BLaER1 (cell line): ENCODE data around the gene DIP2B.
A peak's percentile ranks its signal among the peaks of the same experiment; 100 is the strongest.

Source experiments
- H3K27ac ChIP-seq: shearing (Covaris generic); formaldehyde crosslinking; 2 replicates; pipeline ENCODE4 v1.8.1; 2022
- H3K27me3 ChIP-seq: shearing (Covaris generic); formaldehyde crosslinking; 2 replicates; pipeline ENCODE4 v1.8.1; 2022
- H3K36me3 ChIP-seq: shearing (Covaris generic); formaldehyde crosslinking; 2 replicates; pipeline ENCODE4 v1.8.1; 2022
- H3K4me1 ChIP-seq: shearing (Covaris generic); formaldehyde crosslinking; 2 replicates; pipeline ENCODE4 v1.8.1; 2022
- H3K4me2 ChIP-seq: shearing (Covaris generic); formaldehyde crosslinking; 2 replicates; pipeline ENCODE4 v1.8.1; 2022
- H3K4me3 ChIP-seq: shearing (Covaris generic); formaldehyde crosslinking; 2 replicates; pipeline ENCODE4 v1.8.1; 2022
- H3K9ac ChIP-seq: shearing (Covaris generic); formaldehyde crosslinking; 2 replicates; pipeline ENCODE4 v1.8.1; 2022
- H3K9me3 ChIP-seq: shearing (Covaris generic); formaldehyde crosslinking; 2 replicates; pipeline ENCODE4 v1.8.1; 2022
- H4K20me1 ChIP-seq: shearing (Covaris generic); formaldehyde crosslinking; 2 replicates; pipeline ENCODE4 v1.8.1; 2022
- Cebpa-rat ChIP-seq: shearing (Covaris generic); IDR thresholded peaks from 2 replicates; pipeline ENCODE4 v1.8.1; 2022

DIP2B gene

DNA sequence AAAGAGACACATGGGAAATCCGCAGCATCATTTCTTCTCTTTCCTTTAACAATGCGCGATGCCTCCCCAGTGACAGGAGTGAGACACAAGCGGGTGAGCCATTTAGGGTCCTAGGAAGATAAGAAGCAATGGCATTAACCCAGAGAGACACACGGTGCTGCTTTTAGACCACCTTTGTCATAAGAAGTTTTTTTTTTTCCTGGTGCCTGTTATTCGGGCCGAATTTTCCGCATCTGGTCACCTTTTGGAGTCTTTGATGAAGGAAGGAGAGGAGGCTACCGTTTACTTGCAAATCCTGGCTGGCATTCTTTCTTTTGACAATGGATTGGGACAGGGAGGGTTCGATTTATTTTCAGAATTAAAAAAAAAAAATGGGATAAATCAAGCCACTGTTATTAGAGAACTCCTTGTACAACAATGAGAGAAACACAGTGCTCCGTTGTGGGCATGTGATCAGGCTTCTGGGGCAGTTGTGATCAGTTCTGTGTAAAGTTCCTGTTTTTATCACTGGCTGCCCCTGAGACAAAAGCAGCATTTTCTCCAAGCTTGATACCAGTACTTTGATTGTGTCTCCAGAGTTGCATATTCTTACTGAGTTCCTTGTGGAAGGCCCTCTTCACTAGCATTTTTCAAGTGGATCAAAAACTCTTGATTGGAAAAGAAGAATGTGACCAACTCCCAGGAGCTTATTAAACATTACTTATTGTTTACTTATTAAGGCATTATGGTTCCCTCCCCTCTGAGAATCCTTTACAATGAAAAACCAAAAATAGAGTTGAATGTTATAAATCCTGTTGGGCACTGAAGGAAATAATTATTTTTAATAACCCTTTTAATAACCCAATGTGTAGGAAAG, 1.1 kb downstream of the DIP2B start:
- peak overlapping the region; percentile 96 for H3K4me3 ChIP-seq
- H3K36me3 ChIP-seq, result no peaks in the 10 kb centered on the region
- peaks cover 32% of the 10 kb centered on the region for H3K4me1 ChIP-seq
- H4K20me1 ChIP-seq, result peaks cover 46% of the 10 kb centered on the region
- peaks cover 7% of the 10 kb centered on the region for H3K9me3 ChIP-seq
- TF ChIP-seq Cebpa-rat, result no peak
- H3K27me3 ChIP-seq, result no peaks in the 10 kb centered on the region
- H3K27ac ChIP-seq, result peak overlapping the region; percentile 94
- H3K9ac ChIP-seq, result peak overlapping the region; percentile 97
- peak overlapping the region; percentile 87 for H3K4me2 ChIP-seq

DNA sequence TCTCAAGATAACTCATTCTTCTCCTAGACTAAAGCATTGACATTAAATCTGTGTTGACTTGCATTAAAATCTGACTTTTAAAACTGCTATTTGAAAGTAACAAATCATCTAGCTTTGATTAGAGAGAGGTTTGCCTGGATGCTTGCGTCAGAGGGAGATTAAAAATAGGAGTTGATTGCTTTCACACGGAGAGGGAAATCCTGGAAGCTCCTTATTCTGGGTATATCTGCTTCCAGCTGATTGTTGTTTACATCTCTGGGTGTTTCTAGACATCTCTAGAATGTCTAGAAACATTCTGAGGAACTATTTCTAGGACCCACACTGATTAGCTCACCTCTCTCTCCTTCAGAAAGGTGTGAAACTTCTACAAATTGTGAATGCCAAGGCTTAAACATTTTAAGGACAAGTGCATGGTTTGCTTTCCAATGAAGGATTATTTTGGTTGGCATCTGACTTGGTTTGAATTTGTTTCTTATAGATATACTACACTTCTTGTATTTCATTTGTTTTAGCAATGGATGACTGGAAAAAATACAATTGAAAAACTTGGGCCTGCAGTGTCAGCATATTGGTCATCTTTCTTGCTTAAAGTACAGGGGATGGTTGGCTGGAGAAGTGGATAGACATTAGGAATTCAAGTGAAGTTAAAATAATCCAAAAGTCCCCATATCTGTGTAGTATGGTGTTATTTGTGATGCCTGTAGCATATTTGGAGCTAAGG, 2.1 kb downstream of the DIP2B start:
- no peak for TF ChIP-seq Cebpa-rat
- Histone ChIP-seq H3K4me3 (peak overlapping the region; percentile 96), H3K4me2 (peak overlapping the region; percentile 87), H3K9me3 (no peaks in the 10 kb centered on the region), H3K27ac (peak overlapping the region; percentile 94; the same call in 1 of the 2 replicates), H3K4me1 (peaks cover 32% of the 10 kb centered on the region), H4K20me1 (peaks cover 55% of the 10 kb centered on the region), H3K36me3 (no peaks in the 10 kb centered on the region), H3K9ac (peak overlapping the region; percentile 97), H3K27me3 (no peaks in the 10 kb centered on the region)

DNA sequence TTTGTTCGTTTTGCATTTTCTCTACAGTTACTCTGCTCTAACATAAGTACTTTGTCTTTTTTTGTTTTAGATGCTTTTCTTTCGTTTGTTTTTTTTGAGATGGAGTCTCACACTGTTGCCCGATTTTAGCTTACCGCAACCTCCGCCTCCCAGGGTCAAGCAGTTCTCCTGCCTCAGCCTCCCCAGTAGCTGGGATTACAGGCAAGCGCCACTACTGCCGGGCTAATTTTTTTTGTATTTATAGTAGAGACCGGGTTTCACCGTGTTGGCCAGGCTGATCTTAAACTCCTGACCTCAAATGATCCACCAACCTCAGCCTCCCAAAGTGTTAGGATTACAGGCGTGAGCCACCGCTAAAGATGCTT, 2.7 kb downstream of the DIP2B start:
- Histone ChIP-seq H3K27ac (no peak overlapping the region), H4K20me1 (peaks cover 60% of the 10 kb centered on the region), H3K4me3 (no peak overlapping the region)

DNA sequence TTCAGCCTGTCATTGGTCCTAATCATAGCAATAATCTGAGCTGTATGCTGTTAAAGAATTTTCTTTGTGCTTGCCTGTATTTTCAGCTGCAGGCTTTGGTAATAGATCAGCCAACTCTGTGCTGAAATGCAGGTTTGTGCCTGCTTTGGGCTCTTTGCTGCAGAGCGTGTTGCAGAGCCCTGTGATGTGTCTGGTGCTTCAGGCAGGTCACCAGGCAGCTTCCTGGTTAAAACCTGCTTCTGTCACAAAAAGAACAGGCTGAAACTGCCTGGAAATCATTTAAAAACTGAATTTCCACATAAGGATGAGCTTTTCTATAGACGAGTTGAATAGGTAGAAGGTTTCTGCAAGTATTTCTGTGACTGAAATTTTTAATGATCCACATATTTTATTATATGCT, 3.1 kb downstream of the DIP2B start:
- H4K20me1 ChIP-seq, result peaks cover 65% of the 10 kb centered on the region
- H3K36me3 ChIP-seq, result 0 out of 2 replicates have a peak, but pooled peaks cover 8% of the 10 kb centered on the region
- H3K4me3 ChIP-seq, result no peak overlapping the region
- H3K9ac ChIP-seq, result peak overlapping the region; percentile 97; the same call in 1 of the 2 replicates
- no peak for TF ChIP-seq Cebpa-rat
- H3K4me1 ChIP-seq, result peaks cover 32% of the 10 kb centered on the region
- no peaks in the 10 kb centered on the region for H3K27me3 ChIP-seq
- H3K27ac ChIP-seq, result no peak overlapping the region
- H3K9me3 ChIP-seq, result 0 out of 2 replicates have a peak, but pooled peaks cover 3% of the 10 kb centered on the region
- H3K4me2 ChIP-seq, result peak overlapping the region; percentile 87; the same call in 1 of the 2 replicates

More for the DNA sequence above, 2.7 kb downstream of the DIP2B start:
- Histone ChIP-seq H3K36me3 (0 out of 2 replicates have a peak, but pooled peaks cover 3% of the 10 kb centered on the region), H3K9me3 (no peaks in the 10 kb centered on the region), H3K9ac (peak overlapping the region; percentile 97), H3K4me2 (peak overlapping the region; percentile 87), H3K27me3 (no peaks in the 10 kb centered on the region), H3K4me1 (peaks cover 32% of the 10 kb centered on the region)
- no peak for TF ChIP-seq Cebpa-rat

DNA sequence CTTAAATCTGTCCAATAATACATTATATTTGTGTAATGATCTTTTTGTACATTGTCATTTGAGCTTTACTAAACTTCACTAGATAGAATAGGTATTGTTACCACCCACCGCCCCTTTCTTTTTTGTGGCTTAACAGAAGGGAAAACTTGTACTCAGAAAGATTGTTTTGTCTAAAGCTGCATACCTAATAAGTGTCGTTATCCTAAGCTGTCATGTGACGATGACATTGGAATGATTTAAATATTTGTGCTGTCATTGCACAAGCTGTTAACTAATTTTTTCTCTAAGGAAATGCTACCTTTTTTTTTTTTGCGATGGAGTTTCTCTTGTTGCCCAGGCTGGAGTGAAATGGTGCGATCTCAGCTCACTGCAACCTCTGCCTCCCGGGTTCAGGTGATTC, 3.6 kb downstream of the DIP2B start:
- TF ChIP-seq Cebpa-rat, result no peak
- 0 out of 2 replicates have a peak, but pooled peaks cover 7% of the 10 kb centered on the region for H3K9me3 ChIP-seq
- H3K36me3 ChIP-seq, result 0 out of 2 replicates have a peak, but pooled peaks cover 13% of the 10 kb centered on the region
- H3K4me3 ChIP-seq, result no peak overlapping the region
- no peak overlapping the region for H3K4me2 ChIP-seq
- no peak overlapping the region for H3K27ac ChIP-seq
- peaks cover 32% of the 10 kb centered on the region for H3K4me1 ChIP-seq
- H3K9ac ChIP-seq, result no peak overlapping the region
- no peaks in the 10 kb centered on the region for H3K27me3 ChIP-seq
- H4K20me1 ChIP-seq, result peaks cover 70% of the 10 kb centered on the region

DNA sequence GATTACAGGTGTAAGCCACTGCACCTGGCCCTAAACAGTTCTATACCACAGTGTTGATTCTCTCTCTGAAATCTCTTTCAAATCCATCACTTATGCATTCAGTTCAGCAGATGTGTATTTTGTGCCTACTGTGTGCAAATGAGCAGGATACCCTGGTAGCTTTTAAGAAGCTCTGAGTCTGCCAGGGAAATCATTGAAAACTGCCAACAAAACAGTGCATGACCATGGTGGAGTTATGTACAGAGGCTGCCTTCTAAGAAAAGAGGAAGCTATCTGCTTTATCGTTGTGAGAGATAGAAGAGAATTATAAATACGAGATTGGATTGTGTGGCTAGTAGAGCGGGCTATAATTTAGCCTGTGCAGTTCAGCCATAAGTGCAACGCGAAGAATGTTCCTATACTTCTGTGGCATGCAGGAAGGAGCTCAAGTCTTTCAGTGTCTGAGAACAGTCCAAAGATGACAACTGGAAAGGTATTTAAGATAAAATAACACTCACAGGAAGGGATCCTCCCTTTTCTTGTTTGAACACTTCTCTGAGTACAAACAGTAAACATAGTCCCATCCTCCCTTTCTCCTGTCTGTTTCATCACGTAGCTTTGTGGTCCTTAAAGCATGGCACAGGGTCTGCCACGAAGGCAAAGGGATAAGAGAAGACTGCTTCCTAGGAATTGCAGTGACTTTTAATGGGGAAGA, 4.3 kb downstream of the DIP2B start:
- H3K27me3 ChIP-seq, result no peaks in the 10 kb centered on the region
- peaks cover 35% of the 10 kb centered on the region for H3K4me1 ChIP-seq
- H4K20me1 ChIP-seq, result peaks cover 76% of the 10 kb centered on the region
- H3K4me2 ChIP-seq, result no peak overlapping the region
- H3K9me3 ChIP-seq, result 0 out of 2 replicates have a peak, but pooled peaks cover 7% of the 10 kb centered on the region
- H3K9ac ChIP-seq, result no peak overlapping the region
- H3K27ac ChIP-seq, result no peak overlapping the region
- 0 out of 2 replicates have a peak, but pooled peaks cover 14% of the 10 kb centered on the region for H3K36me3 ChIP-seq
- no peak for TF ChIP-seq Cebpa-rat
- H3K4me3 ChIP-seq, result no peak overlapping the region

DNA sequence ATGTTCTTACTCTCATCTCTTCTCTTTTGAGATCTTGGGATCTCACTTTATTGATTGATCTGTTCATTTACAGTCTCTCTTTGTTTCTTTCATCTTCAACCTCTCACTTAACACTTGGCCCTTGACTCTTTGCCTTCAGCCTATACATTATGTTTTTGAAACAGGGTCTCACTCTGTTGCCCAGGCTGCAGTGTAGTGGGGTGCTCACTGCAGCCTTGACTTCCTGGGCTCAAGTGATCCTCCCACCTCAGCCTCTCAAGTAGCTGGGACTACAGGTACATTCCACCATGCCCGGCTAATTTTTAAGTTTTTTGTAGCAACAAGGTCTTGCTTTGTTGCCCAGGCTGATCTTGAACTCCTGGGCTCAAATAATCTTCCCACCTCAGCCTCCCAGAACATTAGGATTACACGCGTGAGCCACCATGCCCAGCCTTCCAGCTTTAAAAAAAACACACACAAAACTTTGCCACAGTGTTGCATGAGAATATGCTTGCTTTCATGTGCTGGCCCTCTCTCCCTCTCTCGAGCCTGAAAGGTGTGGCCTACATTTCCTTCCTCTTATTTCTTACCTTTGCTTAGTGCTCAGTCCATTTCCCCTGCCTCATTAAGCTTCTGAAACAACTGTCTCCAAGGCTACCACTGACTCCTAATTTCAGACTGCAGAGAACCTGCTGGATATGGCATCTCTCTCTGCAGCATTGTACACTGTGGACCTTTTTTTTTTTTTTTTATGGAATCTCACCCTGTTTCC, 9.9 kb downstream of the DIP2B start:
- peaks cover 26% of the 10 kb centered on the region for H3K36me3 ChIP-seq
- H4K20me1 ChIP-seq, result peaks cover 84% of the 10 kb centered on the region
- H3K4me1 ChIP-seq, result peaks cover 33% of the 10 kb centered on the region
- no peak overlapping the region for H3K27ac ChIP-seq
- H3K27me3 ChIP-seq, result no peaks in the 10 kb centered on the region
- H3K9ac ChIP-seq, result no peak overlapping the region
- no peak overlapping the region for H3K4me2 ChIP-seq
- TF ChIP-seq Cebpa-rat, result no peak
- 0 out of 2 replicates have a peak, but pooled peaks cover 7% of the 10 kb centered on the region for H3K9me3 ChIP-seq
- no peak overlapping the region for H3K4me3 ChIP-seq

DNA sequence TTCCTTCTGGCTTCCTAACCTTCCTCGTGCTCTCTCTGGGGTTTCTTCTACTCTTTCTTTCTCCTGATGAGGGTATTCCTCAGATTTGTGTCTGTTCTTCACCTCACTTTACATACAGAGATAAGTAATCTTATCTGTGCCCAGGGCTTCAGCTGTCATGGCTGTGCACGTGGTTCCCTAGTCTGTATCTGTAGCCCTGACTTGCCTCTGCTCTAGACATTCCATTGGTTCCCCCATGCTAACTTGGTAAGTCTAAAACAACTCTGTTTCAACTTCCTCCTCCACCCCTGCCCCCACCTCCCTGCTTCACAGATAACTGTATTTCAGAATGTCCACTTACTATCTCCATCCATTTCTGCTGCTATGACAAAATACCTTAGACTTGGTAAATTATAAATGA, 10.8 kb downstream of the DIP2B start:
- Histone ChIP-seq H3K36me3 (peaks cover 26% of the 10 kb centered on the region), H3K4me2 (no peak overlapping the region), H3K27me3 (no peaks in the 10 kb centered on the region), H3K9ac (no peak overlapping the region), H3K4me3 (no peak overlapping the region), H3K27ac (no peak overlapping the region), H3K9me3 (0 out of 2 replicates have a peak, but pooled peaks cover 7% of the 10 kb centered on the region), H4K20me1 (peaks cover 84% of the 10 kb centered on the region), H3K4me1 (peaks cover 42% of the 10 kb centered on the region)
- TF ChIP-seq Cebpa-rat, result no peak
